GM23248 (cell line): ENCODE results near the gene HIP1.

Source experiments
- EZH2 ChIP-seq: fragments of 200-600 bp; sonication (generic); IDR thresholded peaks from 2 replicates; pipeline ENCODE4 v1.6.1; 2018; ENCODE audit warnings: antibody characterized with exemption, mild to moderate bottlenecking; ENCODE audit not compliant: insufficient read depth, poor library complexity, severe bottlenecking
- EZH2phosphoT487 ChIP-seq: fragments of 200-600 bp; sonication (generic); IDR thresholded peaks from 2 replicates; pipeline ENCODE4 v1.6.1; 2018; ENCODE audit warnings: antibody characterized with exemption, moderate library complexity, mild to moderate bottlenecking, low read depth; ENCODE audit not compliant: insufficient read depth

DNA sequence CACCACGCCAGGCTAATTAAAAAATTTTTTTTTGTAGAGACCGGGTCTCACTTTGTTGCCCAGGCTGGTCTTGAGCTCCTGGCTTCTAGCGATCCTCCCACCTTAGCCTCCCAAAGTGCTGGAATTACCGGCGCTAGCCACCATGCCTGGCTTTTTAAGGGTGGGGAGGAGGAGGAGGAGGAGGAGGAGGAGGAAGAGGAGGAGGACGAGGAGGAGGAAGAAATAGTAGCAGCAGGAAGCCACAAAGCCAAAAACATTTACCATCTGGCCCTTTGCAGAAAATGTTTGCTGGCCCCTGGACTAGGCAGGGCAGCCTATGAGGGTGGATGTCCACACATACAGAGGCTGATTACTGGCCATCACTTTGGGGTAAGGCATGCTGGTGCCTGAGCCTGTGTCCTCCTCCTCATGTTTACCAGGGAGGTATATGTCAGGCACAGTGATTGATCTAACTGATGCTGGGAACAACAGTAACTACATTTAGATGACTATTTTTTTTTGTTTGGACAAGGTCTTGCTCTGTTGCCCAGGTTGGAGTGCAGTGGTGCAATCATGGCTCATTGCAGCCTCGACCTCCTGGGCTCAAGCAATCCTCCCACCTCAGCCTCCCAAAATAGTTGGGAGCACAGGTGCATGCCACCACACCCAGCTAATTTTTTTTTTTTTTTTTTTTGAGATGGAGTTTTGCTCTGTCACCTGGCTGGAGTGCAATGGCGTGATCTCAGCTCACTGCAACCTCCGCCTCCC is 122.1 kb downstream of the HIP1 start:
- no peak for TF ChIP-seq EZH2
- TF ChIP-seq EZH2phosphoT487: no peak
